GM18870 (cell line): ENCODE results near the gene MBD5.

Experiments used
- ATAC-seq: cut with Tn5 transposase; IDR thresholded peaks from one replicate; pipeline ENCODE4 v1.9.1; 2021; ENCODE audit warnings: moderate library complexity; ENCODE audit not compliant: unreplicated experiment

MBD5 gene

DNA sequence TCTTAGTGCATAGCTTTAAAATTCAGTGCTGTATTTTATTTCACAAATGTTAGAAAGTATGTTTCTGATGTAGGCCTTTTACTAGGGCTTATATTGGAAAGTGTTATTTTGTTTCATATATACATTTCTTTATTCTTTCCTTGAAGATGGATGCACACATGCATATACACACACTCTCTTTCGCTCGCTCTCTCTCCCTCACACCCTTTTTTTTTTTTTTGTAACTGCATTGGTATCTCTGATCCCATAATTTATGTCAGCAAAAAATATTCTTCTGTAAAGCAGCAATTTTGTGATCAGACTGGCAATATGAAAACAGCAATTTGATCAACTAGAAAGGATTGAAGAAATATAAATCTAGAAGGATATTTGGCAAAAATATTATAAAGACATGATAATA lies 2.0 kb downstream of the MBD5 start:
- ATAC-seq = no peak

DNA sequence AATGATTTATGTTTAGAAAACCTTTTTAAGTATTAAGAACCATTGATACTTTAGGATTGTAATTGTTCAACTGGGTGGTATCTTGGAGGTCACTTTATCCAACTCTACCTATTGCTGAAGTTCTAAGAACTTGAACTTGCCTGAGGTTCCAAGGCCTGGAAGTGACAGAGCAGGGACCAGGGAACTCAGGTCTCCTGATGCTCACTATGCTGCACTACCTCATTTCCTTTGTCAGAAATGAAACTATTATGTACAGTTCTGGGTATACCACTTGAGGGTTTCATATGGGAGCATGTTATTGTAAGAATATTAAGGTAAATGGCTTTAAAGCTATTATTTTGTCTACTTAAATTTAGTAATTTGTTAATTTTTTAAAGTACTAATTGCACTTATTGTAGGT lies 3.0 kb downstream of the MBD5 start:
- peak; percentile 55 for ATAC-seq

DNA sequence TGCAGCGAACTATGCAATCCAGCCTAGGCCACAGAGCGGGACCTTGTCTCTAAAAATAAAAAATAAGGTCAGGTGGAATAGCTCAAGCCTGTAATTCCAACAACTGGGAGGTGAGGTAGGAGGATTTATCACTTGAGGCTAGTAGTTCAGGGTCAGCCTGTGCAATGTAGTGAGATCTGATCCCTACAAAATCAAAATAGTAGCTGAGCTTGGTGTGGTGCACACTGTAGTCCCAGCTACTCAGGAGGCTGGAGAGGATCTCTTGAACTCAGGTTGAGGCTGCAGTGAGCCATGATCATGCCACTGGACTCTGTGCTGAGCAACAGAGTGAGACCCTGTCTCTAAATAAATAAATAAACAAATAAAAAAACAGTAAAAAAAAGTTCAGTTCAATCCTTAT lies 5.7 kb downstream of the MBD5 start:
- ATAC-seq = no peak

DNA sequence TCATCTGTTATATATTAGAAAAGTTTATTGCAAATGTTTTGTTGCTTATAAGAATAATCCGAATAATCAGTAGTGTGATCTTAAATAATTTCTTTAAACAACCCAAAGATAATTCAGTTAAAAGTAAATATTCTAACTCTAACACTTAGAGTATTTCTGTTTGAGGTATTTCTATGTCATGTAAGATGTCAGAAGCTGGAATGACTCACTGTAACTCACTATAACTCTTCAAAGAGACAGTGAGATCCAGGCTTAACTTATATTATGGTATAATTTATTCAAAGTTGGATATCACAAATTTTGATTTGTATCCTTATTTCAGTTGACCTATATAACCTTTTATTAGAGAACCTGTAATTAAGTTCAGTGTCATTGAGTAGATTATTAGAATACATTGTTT lies 6.9 kb downstream of the MBD5 start:
- ATAC-seq = no peak

DNA sequence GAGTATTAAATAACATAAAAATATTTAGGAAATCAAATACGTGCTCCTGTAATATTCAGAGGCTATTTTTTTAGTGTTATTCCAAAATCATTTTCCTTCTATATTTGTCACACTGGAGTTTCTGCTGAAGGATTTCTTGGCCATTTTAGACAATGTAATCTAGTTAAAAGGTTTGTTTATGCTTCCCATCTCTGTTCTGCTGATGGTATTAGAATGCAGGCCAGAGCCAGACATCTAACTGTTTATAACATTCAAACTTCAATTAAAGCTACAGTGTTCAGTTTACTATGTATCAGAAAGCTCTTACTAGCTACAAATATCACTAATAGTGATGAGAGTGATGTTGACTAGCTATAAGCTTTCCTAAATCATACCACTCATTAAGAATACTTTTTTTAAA lies 7.9 kb downstream of the MBD5 start:
- ATAC-seq = no peak

DNA sequence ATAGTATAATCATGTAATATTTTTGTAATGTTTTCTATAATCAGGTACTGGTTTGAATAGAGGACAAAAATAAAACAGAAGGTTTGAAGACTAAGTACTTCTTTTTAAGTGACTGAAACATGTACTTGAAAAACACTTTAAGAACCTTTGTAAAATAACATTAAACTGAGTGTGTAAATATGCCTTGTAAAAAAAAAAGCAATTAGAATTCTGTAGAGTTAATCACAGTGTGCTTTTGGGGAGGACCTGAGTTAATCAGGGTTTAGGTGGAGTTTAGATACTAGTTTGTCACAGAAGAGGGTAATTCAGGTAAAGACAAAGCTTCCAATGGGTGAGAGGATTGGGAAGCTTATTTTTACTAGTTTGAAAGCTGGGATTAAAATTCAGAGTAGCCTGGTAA lies 10.3 kb downstream of the MBD5 start:
- ATAC-seq = no peak

DNA sequence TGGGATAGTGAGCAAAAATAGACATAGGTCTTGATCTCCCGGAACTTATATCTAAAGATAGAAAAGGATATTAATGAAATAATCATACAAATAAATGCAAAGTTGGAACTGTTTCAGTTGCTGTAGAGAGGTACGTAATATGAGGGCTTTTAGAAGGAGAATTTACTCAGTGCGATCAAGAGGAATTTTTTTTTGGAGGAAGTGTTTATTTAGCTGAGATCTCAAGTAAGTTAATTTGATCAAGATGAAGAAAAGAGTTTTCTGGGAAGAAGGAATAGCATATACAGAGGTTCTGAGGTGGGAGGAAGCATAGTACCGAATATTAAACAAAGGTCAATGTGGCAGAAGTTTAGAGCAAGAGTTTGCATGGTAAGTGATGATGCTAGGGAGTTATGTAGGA lies 11.3 kb downstream of the MBD5 start:
- no peak for ATAC-seq

DNA sequence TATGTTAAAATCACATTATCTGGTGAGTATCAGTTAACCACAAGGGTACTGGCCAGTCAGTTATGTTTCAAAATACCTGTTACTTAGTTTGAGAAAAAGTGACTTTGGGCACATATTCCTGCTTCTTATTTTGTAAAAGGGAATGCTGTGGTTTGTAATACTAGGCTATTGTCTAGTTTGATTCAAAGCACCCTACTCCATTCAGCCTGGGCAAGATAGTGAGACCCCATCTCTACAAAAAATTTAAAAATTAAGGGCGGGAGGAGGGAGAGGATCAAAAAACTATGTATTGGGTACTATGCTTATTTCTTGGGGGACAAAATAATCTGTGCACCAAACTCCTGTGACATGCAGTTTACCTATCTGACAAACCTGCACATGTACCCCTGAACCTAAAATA lies 18.9 kb downstream of the MBD5 start:
- ATAC-seq = no peak

DNA sequence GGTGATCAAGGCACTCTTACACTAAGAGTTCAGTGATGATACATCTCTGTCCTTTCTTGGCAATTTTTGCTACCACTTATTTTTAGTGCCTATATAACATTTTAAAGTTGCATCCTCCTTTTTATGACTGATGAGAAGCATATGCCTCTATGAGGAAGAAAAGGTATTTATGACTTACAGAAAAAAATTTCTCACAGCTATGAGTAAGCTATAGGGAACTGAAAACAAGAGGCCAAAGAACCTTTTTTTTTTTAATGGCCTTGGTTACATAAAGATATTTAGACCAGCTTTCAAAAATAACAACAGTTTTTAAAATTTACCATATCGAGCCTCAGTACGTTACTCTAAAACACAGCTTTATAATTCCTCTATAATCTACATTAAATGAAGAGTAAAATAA lies 21.3 kb downstream of the MBD5 start:
- peak; percentile 95 for ATAC-seq

DNA sequence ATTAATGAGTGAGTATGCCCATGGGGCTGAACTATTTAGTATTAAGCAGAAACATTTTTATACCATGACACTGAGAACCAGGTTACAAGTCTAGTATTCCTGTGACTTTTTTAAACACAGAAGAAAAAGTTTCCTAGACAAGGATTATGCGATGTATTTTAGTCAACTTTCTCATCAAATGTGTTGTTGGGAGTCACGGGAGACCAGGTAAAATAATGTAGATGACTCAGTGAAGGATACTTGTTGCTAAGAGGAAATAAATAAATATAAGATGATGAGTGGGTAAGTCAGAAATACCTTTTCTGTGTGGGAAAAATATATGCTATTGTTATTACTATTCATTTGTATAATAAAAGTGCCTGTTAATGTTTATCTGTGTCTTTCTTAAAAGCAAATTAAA lies 23.4 kb downstream of the MBD5 start:
- no peak for ATAC-seq

DNA sequence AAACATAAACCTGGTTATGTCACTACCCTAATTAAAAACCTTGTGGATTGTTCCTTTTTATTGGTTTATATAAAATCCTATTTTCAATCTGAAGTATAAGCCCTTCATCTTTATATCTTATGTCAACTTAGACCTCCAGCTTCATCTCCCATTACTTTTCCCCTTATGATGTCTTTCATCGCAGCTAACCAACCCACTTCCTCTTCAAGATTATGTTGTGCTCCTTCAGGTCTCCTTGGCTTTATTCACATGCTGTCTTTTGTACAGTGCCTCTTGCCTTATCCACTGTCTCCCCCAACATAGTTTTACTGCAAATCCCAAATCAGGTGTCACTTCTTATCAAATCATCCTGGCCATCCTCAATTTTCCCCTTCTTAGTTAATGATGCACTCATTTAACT lies 25.9 kb downstream of the MBD5 start:
- no peak for ATAC-seq

DNA sequence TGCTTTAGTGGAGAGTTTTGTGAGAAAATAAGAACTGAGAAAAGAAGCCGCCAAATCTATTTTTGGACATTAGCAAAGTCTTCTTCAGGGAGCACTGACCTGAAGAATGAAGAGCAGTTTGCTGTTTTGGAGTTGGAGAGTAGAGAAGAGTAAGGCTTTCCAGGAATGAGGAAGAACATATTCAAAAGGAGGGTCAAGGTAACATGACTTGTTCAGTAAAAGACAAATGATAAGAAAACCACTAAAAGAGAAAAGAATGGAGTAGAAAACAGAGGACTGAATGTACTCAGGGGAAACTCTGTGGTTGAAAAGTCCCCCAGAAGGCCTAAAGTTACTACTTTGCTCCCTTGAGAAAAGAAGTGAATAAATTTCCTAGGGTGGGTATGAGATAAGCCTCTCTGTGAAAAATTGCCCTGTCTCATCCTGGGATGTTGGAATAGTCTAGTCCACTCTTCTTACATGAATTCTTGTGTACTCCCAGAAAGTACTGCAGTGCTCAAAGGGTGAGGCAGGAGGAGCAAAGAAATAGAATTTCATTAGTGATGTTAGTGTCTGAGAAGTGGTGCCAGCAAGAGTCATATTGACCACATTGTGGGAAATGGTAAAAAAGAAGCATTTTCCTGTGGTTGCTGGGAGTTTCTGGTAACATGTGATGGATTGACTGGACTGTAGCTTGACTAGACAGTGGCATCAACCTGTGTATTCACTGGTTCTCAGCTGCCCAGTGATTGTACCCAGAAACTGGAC lies 27.8 kb downstream of the MBD5 start:
- peak; percentile 75 for ATAC-seq

DNA sequence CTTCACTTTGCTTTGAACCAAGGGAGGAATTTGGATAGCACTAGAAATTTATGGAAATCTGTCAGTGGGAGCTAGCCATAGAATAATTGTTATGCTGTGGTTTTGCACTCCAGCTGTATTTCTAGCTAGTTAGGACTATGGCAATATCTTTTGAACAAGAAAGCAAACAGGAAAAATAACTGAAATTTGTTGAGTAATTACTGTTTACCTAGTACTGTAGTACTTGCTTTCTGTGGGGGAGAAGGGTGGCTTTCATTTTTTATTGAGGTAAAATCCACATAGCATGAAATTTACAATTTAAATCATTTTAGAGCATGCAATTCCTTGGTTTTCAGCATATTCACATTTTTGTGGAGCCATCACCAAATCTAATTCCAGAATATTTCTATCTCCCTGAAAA lies 28.4 kb downstream of the MBD5 start:
- ATAC-seq = no peak

DNA sequence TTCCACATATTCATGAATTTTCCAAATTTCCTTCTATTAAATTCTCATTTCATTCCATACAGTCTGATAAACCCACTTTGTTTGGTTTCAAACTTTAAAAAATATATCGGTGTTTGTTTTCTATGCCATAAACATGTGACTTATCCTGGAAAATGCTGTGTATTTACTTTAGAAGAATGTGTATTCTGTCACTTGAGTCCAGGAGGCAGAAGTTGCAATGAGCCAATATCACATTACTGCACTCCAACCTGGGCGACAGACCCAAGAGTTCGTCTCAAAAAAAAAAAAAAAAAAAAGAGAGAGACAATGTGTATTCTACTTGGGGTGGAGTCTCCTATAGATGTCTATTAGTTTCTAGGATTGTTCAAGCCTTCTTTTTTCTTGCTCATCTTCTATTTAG lies 31.8 kb downstream of the MBD5 start:
- no peak for ATAC-seq

DNA sequence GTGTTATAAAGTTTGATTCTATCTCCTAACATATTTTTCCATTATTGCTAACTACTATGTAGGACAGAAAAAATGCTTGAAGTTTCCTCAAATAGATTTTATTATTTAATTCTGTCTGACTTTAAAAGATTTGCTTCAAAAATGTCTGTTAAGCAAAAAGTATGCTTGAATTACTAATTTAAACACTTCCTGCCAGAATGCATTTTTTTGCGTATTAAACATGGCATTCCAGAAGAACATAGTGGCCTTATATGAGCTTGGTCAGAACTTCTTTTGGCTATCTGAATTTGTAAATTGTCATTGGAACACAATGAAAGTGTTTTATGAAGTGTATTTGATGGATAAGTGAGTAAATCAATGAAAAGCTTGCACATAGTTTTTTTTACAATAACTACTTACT lies 37.8 kb downstream of the MBD5 start:
- no peak for ATAC-seq

DNA sequence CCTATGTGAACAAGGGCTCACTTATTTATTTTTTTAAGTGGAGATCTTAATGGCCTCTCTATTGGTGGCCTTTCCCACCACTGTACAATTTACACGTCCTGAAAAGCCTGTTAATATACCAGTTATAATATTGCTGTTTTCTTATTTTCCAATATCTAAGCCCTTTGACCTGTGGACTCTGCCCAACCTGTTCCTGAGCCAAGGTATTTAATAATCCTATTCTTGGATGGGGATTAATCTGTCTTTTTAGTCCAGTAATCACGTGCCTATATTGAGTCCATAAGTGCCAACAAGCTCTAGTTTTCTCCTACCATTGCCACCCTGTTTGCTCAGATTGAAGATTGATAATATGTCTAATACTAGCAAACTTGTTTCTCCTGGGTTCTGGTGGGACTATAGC lies 42.7 kb downstream of the MBD5 start:
- no peak for ATAC-seq

DNA sequence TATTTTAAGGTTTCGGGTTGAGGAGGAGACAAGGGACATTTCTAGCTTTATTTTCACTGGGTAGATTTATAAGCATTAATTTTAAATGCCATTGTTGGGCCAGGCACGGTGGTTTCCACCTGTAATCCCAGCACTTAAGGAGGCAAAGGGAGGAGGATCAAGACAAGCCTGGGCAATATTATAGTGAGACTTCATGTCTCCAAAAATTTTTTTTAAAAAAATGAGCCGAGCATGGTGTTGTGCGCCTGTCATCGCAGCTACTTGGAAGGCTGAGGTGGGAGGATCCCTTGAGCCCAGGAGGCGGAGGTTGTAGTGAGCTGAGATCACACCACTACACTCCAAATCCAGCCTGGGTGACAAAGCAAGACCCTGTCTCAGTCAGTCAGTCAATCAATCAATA lies 45.0 kb downstream of the MBD5 start:
- no peak for ATAC-seq

DNA sequence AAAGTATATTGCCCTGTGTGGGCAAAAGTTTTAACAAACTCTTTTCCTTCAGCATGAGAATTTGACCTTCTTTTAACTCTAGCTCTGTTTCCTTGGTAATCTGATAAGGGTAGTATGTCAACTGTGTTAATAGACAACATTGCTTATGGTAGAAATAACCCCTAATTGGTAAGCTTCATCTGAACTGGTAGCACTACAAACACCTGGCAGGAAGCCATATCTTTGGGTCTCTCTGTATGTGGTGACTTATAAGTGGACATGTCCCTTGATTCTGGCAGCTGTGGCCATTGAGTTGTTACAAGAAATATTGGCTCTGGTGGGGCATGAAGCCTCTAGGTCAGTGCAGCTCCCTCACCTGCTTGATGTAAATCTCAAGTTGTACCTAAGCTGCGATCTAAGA lies 46.9 kb downstream of the MBD5 start:
- no peak for ATAC-seq

DNA sequence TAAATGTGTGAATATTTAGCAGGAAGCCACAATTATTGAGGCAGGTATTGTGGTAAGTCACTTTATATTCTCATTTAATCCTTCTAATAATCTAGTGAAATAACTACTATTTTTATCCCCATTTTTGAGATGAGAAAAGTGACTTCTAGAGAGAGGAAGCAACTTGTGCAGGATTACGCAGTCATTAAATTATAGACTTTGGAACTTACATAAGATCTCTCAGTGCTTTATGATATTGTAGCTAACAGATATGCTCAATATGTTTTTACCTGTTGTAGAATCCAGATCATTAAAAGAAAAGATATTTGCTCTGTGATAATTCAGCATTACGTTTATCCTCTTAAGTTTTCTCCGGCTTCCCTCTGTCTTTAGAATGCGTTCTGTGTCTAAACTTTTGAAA lies 50.5 kb downstream of the MBD5 start:
- ATAC-seq = no peak

DNA sequence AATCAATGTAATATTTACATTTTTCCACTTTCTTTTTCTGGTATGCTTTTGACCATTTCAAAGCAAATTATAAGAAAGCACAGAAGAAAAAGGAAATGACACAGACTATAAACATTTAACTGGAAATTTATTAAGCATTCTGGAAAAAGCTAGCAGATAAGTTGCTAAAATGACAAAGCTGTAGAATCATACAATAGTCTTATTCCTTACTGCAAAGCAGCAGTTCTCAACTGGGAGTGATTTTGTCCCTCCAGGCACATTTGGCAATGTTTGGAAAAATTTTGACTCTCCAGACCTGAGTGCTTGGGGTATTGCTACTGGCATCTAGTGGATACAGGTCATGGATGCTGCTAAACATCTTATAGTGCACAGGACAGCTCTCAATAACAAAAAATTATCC lies 75.1 kb downstream of the MBD5 start:
- ATAC-seq = no peak

DNA sequence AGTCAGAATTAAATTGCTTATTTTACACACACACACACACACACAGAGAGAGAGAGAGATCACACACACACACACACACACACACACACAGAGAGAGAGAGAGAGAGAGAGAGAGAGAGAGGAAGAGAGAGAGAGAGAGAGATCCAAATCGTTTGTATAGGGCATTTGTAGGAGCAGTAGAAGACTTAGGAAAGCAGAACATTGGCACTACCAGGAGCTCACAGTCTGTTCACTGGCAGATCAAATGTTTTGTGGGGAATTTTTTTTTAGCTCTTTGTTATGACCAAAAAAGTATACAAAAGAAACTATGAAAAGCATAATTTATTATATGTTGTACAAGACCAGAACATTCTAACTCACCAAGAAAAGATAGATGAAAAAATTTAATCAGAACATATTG lies 81.8 kb downstream of the MBD5 start:
- no peak for ATAC-seq

DNA sequence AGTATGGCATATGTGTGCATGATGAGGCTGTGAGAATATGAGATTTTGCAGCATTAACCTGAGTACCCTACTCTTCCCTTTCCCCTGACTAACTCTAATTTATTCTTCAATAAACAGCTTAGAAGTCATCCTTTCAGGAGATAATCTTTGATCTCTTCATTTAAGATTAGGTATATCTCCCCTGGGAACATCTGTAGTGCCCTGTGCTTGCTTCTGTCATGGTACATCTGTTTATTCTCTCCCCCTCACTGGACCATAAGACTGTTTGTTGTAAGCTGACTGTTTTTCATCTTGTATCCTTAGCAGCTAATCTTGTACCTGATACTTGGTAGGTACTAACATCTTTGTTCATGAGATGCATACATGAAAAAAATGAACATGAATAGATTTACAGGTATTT lies 83.1 kb downstream of the MBD5 start:
- ATAC-seq = no peak

DNA sequence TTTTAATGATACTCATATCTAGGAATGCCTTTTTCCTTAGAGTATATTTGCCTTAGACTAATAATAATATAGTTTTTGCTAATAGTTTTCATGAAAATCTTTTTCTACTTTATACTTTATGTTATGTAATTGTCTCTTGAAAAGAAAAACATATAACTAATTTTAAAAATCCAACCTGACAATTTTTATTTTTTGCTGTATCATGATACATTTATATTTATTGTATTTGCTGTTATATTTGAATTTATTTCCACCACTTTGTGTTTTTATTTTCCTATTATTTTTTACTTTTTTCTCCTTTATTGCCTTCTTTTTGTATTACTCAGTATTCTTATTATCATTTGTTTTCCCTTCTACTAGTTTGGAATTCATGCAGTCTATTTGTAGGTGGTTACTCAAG lies 85.4 kb downstream of the MBD5 start:
- ATAC-seq = no peak

DNA sequence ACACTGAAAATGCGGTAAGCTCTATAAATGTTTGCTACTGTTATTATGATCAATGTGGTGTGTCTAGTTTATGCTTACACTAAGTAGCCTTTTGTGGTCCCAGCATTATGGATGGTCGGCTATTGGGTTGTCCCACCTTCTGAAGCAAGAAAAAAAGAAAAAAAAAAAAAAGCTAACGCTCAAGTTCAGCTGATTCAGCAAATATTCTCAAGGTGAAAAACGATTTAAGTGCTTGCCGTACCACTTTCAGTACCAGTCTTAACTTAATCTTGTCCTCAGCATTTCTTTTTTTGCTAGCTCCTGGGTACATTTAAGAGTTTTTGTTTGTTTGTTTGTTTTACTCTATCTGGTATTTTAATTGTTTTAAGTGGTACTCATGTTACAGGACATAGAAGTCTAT lies 87.5 kb downstream of the MBD5 start:
- ATAC-seq = no peak
